Right lung (tissue), 5 donors: Measurements from ENCODE around the gene GJA3. TPM values are rescaled to one million over a fixed set of nuclear protein-coding genes. Genes with fewer than 3 reads are reported as not detected.

Experiments used
- DNase-seq, 2 donors: peaks; one replicate each; pipeline ENCODE4 v3.0.0-alpha.2; 2013
- polyA plus RNA-seq, 5 donors: library from polyadenylated mRNA; unstranded; fragments of 120-200 nt; gene quantifications; one replicate each; pipeline versions ENCODE4 v1.2.1 to v1.2.3, GENCODE V29; 2013; ENCODE audit warnings: inconsistent platforms in 1 of 5, low replicate concordance in 1 of 5; ENCODE audit not compliant: insufficient read length in 5 of 5, insufficient read depth in 1 of 5

Gene GJA3
- polyA plus RNA-seq, 5 donors, result 0.04 to 0.18 (median 0.07) TPM

GRCh38 chr13:20093951-20094350 lies 66.9 kb downstream of the GJA3 start:
- no peak for DNase-seq

GRCh38 chr13:20090349-20090748 lies 70.5 kb downstream of the GJA3 start:
- DNase-seq, result no peak

Other genes with a start within 250 kb of the GJA3 start
- 100 to 1,000 TPM in 4 of 5 donors, 10 to 100 TPM in 1; 88.9 to 161 (median 121) TPM for gene ZMYM2, start 202.3 kb downstream of the GJA3 start, polyA plus RNA-seq
- under 1 TPM; 0.31 to 0.80 (median 0.63) TPM for gene GJB2, start 31.9 kb upstream of the GJA3 start, polyA plus RNA-seq
- gene GJB6, start 71.3 kb upstream of the GJA3 start, polyA plus RNA-seq, result 1 to 10 TPM in 1 of 5 donors, under 1 TPM in 4; 0.75 to 1.5 (median 0.83) TPM